ENCODE data around the gene FUS.

The FUS gene

GRCh38 chr16:31182391-31182790, 2.5 kb downstream of the FUS start:
- no peak for TF ChIP-seq CTCF (IDR thresholded peaks at IDR 0.05; ENCODE audit: extremely low read depth, insufficient read depth, missing control alignments)
- no peak for DNase-seq (ENCODE audit: low spot score)
- in situ Hi-C loops (cut with MboI; ENCODE audit: low pct_unique_long_range_greater_than_20kb, low sequenced_read_pairs, unreplicated experiment) = no loop called here

- TF ChIP-seq CTCF (IDR thresholded peaks at IDR 0.05; ENCODE audit: extremely low read depth, insufficient read depth, missing control alignments) = no peak
- no peak for DNase-seq (ENCODE audit: low spot score)
- in situ Hi-C loops (cut with MboI; ENCODE audit: low pct_unique_long_range_greater_than_20kb, low sequenced_read_pairs, unreplicated experiment) = no loop called here
These were observed 3.8 kb downstream of the FUS start for GRCh38 chr16:31183432-31184428.

- no peak for TF ChIP-seq CTCF (IDR thresholded peaks at IDR 0.05; ENCODE audit: extremely low read depth, insufficient read depth, missing control alignments)
- in situ Hi-C loops (cut with MboI; ENCODE audit: low pct_unique_long_range_greater_than_20kb, low sequenced_read_pairs, unreplicated experiment) = no loop called here
- DNase-seq (ENCODE audit: low spot score) = no peak
These were observed 4.9 kb downstream of the FUS start for GRCh38 chr16:31184888-31185287.

DNA sequence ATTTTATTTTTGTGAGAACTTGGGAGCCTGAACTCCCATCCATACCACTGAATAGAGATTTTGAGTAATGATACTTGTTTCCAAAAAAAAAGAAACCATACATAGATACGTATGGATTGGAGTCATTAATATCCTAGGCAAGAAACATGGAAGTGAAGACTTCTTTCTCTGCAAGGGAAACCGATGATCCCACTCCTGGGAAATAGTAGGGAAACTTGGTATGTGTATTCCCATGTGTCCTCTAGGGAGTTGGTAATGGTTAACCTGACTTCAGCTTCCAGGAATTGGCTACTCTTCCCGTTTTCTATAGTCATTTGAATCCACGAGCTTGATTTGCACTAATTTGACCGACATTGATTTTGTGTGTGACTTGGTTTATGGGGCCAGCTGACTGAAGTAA, 5.4 kb downstream of the FUS start:
- in situ Hi-C loops (cut with MboI; ENCODE audit: low pct_unique_long_range_greater_than_20kb, low sequenced_read_pairs, unreplicated experiment) = no loop called here
- no peak for DNase-seq (ENCODE audit: low spot score)
- no peak for TF ChIP-seq CTCF (IDR thresholded peaks at IDR 0.05; ENCODE audit: extremely low read depth, insufficient read depth, missing control alignments)

- DNase-seq (ENCODE audit: low spot score) = no peak
- in situ Hi-C loops (cut with MboI; ENCODE audit: low pct_unique_long_range_greater_than_20kb, low sequenced_read_pairs, unreplicated experiment) = no loop called here
- no peak for TF ChIP-seq CTCF (IDR thresholded peaks at IDR 0.05; ENCODE audit: extremely low read depth, insufficient read depth, missing control alignments)
These were observed 6.2 kb downstream of the FUS start for GRCh38 chr16:31186176-31186575.

- in situ Hi-C loops (cut with MboI; ENCODE audit: low pct_unique_long_range_greater_than_20kb, low sequenced_read_pairs, unreplicated experiment) = no loop called here
- no peak for DNase-seq (ENCODE audit: low spot score)
- no peak for TF ChIP-seq CTCF (IDR thresholded peaks at IDR 0.05; ENCODE audit: extremely low read depth, insufficient read depth, missing control alignments)
These were observed 7.2 kb downstream of the FUS start for GRCh38 chr16:31186930-31187807.
